ENCODE data around the gene TMEM240. TPM values are rescaled to one million over a fixed set of nuclear protein-coding genes. Genes with fewer than 3 reads are reported as not detected.
A peak's percentile ranks its signal among the peaks of the same experiment; 100 is the strongest.

Gene TMEM240
- total and polyA plus RNA-seq, 2 of the 8 experiments (the other 6 are each of a cell fraction or from before 2014, with no cell fraction given), result 3.6 to 5.7 TPM

DNA sequence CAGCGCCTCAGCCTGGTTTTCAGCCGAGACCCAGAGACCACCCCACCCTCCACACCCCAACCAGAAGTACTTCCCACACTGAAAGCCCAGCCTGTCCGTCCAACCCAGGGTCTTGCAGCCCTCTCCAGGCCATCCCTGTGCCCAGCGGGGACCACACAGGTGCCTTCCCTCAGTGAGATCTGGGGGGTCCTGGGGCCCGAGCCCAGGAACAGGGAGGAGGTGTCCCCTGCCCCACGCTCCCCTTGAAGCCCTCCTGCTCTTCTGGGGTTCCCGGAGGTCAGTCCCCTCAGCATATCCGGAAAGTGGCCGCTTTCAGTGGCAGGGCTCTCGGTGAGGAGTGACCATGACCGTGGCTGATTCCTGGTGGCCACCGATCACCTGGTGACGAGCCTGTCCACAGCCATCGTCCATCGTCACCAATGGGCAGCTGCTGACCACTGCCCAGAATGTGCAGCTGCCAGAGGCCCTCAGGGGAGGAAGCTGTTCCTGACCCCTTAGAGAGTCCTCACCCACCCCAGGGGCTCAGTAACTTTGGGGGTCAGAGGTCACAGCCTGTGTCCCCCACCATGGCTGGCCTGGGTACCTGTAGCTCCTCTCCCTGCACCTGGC, 3.4 kb downstream of the TMEM240 start:
- H3K36me3 ChIP-seq (ENCODE audit: control insufficient read depth in 2 of 4, insufficient read depth in 4 of 4, low read length in 3 of 4), result peaks cover 2 to 14% (median 5%) of the 10 kb centered on the region in 4 experiments; a peak in 4 of 8 replicates
- H4K5ac ChIP-seq (ENCODE audit: insufficient read length, low read depth, low read length), result no peak overlapping the region
- 87% methylated on average over 15 of the region's 15 CpGs; no CpG with 5 or more reads in 1 of the 2 experiments for WGBS, 2 experiments (ENCODE audit: extremely low coverage in 1 of 2, insufficient coverage in 1 of 2, insufficient read length in 1 of 2, insufficient replicate concordance in 2 of 2, low coverage in 1 of 2, low lambda C conversion rate in 2 of 2, missing lambda C conversion rate in 1 of 2)
- no peak overlapping the region for H3K14ac ChIP-seq (ENCODE audit: insufficient read length)
- H3K79me1 ChIP-seq (ENCODE audit: low read depth, low read length), result peaks cover 7% of the 10 kb centered on the region
- no peak overlapping the region for H3K23ac ChIP-seq (ENCODE audit: insufficient read length)
- ChIA-PET POLR2A (ENCODE audit: partially characterized antibody) (interaction anchor here (1.1 to 2.0 kb wide), 8 partner anchors 11 to 91 kb away, joined by 4 to 8 read pairs (median 5); no protein-coding TSS in a partner anchor), CTCF (ENCODE audit: partially characterized antibody) (interaction anchor here (0.7 to 1.0 kb wide), 4 partner anchors 32 to 165 kb away, joined by 3 to 4 read pairs (median 3); no protein-coding TSS in a partner anchor)
- H2AFZ ChIP-seq (ENCODE audit: low read length), result no peak overlapping the region
- DNase-seq (ENCODE audit: low read depth in 1 of 2, low spot score in 2 of 2) (no peak), FAIRE-seq (no peak)
- no peaks in the 10 kb centered on the region for H3K27me3 ChIP-seq (replicated peaks in 1 of 4; ENCODE audit: control insufficient read depth in 3 of 4, extremely low read depth in 1 of 4, insufficient read depth in 3 of 4, low read length in 3 of 4)
- H3K56ac ChIP-seq (replicated peaks; ENCODE audit: insufficient read length, low read depth, low read length), result no peak overlapping the region
- no peak overlapping the region for H3K4me3 ChIP-seq (ENCODE audit: extremely low read depth in 1 of 4, insufficient read depth in 2 of 4, low read depth in 3 of 4, low read length in 4 of 4)
- no peak overlapping the region for H2BK15ac ChIP-seq (ENCODE audit: low read length)
- H3K23me2 ChIP-seq (ENCODE audit: low read depth, low read length), result peaks cover 10% of the 10 kb centered on the region; the same call in 1 of the 2 replicates
- H3K4ac ChIP-seq (replicated peaks; ENCODE audit: insufficient read length, low read depth, low read length), result no peak overlapping the region
- H4K8ac ChIP-seq (ENCODE audit: extremely low read depth, insufficient read depth, low read length), result no peak overlapping the region
- H4K91ac ChIP-seq (replicated peaks; ENCODE audit: insufficient read length, low read length), result no peak overlapping the region
- H3K9me3 ChIP-seq (ENCODE audit: insufficient read depth in 2 of 2, low read depth in 1 of 2, low read length in 1 of 2), result no peaks in the 10 kb centered on the region
- no peak overlapping the region for H3K18ac ChIP-seq (ENCODE audit: extremely low read depth, low read length)
- no peak overlapping the region for H2BK12ac ChIP-seq (ENCODE audit: low read depth, low read length)
- peak overlapping the region; percentile 58 for H2BK5ac ChIP-seq (ENCODE audit: low read depth, low read length)
- H2BK120ac ChIP-seq (replicated peaks; ENCODE audit: low read depth, low read length), result no peak overlapping the region
- no peak overlapping the region for H2AK5ac ChIP-seq (ENCODE audit: low read depth, low read length)
- H4K20me1 ChIP-seq (replicated peaks in 1 of 2; ENCODE audit: control insufficient read depth in 1 of 2, insufficient read depth in 2 of 2, low read length in 2 of 2), result peaks cover 5 to 17% of the 10 kb centered on the region in 2 experiments
- H3K79me2 ChIP-seq (ENCODE audit: control insufficient read depth in 1 of 2, insufficient read depth in 2 of 2, low read length in 2 of 2), result peaks cover 0 to 5% of the 10 kb centered on the region in 2 experiments; a peak in 1 of 4 replicates
- no peak overlapping the region for H3K9ac ChIP-seq (replicated peaks in 1 of 4; ENCODE audit: extremely low read depth in 1 of 4, low read depth in 3 of 4, low read length in 3 of 4)
- H3K4me2 ChIP-seq (ENCODE audit: insufficient read depth in 1 of 2, low read depth in 2 of 2, low read length in 2 of 2), result no peak overlapping the region; a peak in 1 of 4 replicates
- H3K4me1 ChIP-seq (replicated peaks in 1 of 4; ENCODE audit: control insufficient read depth in 3 of 4, insufficient read depth in 4 of 4, low read length in 3 of 4), result peaks cover 0 to 9% (median 3%) of the 10 kb centered on the region in 4 experiments; a peak in 3 of 7 replicates
- no peak overlapping the region; the same call in 1 of the 2 replicates for H3K27ac ChIP-seq (ENCODE audit: low read depth, low read length)
- no peak overlapping the region for H2BK20ac ChIP-seq (ENCODE audit: low read length)
- TF ChIP-seq EZH2 (IDR thresholded peaks at IDR 0.05; ENCODE audit: low read depth, low read length, severe bottlenecking) (no peak), SP4 (IDR thresholded peaks at IDR 0.05; ENCODE audit: low read length) (no peak), ATF2 (IDR thresholded peaks at IDR 0.05; ENCODE audit: low read length) (no peak), PHF8 (conservative IDR thresholded peaks at IDR 0.05; ENCODE audit: low read depth, low read length) (no peak), ASH2L (IDR thresholded peaks at IDR 0.05; ENCODE audit: low read length) (no peak), EGR1 (IDR thresholded peaks at IDR 0.05; ENCODE audit: borderline replicate concordance, low read depth, low read length) (no peak), TAF7 (optimal IDR thresholded peaks at IDR 0.05; ENCODE audit: borderline replicate concordance, low read depth, low read length) (no peak), HDAC2 (IDR thresholded peaks at IDR 0.05; ENCODE audit: borderline replicate concordance in 1 of 2, low read depth in 2 of 2, low read length in 2 of 2) (no peak)
- TF ChIP-seq, protein P1, sequence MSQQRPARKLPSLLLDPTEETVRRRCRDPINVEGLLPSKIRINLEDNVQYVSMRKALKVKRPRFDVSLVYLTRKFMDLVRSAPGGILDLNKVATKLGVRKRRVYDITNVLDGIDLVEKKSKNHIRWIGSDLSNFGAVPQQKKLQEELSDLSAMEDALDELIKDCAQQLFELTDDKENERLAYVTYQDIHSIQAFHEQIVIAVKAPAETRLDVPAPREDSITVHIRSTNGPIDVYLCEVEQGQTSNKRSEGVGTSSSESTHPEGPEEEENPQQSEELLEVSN (IDR thresholded peaks at IDR 0.05), result no peak
